UCSD-AML1 (cell line): ENCODE measurements around the gene IRAK2.
"Not testable (repeated sequence)": the region's sequence is repeated elsewhere in the genome, so short reads cannot be mapped to it uniquely, and the experiment has no call there.

Experiments used
- DNase-seq: peaks from one replicate; lab custom pipeline; 2025; ENCODE audit not compliant: unreplicated experiment; lab: John Stamatoyannopoulos, UW

Gene IRAK2

DNA sequence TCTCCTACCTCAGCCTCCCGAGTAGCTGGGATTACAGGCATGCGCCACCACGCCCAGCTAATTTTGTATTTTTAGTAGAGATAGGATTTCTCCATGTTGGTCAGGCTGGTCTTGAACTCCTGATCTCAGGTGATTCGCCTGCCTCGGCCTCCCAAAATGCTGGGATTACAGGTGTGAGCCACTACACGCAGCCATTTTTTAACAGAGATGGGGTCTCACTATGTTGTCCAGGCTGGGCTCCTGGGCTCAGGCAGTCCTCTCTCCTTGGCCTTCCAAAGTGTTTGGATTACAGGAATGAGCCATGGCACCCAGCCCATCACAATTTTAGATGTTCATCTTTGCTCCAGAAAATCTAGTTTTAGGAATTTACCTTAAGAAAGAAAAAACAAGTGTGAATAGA, 6.2 kb upstream of the IRAK2 start:
- DNase-seq: not testable (repeated sequence)

DNA sequence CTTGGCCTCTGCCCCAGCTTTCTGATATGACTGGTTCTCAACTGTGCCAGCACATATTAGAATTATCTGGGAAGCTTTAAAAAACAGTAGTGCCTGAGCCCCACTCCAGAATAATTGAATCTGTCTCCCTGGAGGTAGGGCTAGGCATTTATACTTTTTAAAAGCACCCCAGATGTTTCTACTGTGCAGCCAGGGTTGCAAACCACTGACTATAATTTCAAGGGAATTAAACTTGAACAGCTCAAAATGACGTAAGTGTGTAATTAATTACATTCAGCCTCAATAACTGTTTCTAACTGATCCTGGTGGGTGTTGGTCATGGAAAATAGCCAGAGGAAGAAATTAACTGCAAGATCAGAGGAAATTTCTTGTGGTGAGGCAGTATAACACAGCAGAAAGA, 4.4 kb upstream of the IRAK2 start:
- no peak for DNase-seq

DNA sequence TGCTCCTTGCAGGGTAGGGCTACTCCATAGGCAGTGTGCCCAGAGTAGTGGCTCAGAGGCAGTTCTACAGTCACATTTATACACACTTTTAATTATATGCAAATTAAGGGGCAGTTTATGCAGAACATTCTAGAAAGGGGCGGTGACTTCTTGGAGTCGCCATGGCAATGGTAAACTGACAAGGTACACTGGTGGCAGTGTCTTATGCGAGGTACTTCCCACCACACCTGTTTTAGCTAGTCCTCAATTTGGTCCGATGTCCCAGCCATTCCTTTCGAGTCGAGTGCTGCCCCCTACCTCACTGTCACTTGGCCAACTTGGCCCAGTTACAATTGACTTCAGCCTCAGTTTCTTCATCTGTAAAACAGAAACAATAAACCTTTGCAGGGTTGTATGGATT, 3.8 kb upstream of the IRAK2 start:
- DNase-seq: no peak

DNA sequence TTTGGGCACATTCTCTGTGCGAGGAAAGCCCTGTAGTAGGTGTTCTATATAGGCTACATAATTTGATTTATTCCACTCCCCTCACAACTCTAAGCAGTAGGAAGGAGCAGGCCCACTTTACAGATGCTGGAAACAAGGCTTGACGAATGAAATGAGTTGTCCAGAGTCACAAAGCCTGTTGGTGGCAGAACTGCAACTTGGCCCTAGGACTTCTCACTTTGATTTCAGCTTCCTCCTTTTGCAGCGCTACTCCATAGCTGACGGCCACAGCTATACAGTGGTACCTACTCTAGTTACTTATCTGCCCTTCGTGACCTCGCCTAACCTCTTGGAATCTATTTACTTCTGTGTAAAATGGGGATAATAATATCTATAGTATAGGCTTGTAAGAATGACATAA, 2.5 kb upstream of the IRAK2 start:
- DNase-seq: no peak

DNA sequence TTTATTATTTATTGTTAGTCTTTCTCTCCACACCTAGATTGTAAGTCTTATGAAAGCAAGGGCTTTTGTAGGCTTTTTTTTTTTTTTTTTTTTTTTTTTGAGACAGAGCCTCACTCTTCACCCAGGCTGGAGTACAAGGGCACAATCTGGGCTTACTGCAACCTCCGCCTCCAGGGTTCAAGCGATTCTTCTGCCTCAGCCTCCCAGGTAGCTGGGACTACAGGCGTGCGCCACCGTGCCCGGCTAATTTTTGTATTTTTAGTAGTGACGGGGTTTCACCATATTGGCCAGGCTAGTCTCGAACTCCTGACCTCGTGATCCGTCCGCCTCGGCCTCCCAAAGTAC, 546 bp upstream of the IRAK2 start:
- DNase-seq: not testable (repeated sequence)

DNA sequence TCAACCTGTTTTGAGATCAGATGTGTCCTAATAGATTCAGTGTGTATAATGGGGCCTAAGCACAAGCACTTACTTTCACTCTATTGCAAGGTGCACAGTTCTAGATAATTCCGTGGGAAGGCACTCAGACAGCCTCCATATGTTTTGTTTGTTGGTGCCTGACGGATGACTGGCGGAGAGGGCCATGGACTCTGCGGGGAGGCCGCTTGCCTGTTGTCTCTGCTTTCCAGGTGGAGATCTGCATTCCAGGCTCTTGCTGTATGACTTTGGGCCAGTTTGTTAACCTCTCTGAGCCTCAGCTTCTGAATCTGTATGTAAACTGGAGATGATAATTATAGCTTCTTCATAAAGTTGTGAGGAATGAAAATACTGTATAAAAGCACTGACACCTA, 1.5 kb downstream of the IRAK2 start:
- DNase-seq: no peak

DNA sequence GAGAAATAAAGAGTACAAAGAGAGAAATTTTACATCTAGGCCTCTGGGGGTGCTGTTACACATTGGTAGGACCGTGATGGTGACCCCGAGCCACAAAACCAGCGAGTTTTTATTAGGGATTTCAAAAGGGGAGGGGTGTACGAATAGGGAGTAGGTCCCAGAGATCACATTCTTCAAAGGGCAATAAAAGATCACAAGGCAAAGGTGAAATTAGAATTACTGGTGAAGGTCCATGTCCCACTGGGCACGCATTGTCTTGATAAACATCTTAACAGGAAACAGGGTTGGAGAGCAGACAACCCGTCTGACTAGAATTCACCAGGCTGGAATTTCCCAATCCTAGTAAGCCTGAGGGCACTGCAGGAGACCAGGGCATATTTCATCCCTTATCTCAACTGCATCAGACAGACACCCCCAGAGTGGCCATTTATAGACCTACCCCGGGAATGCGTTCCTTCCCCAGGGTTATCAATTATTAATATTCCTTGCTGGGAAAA, 4.3 kb downstream of the IRAK2 start:
- no peak for DNase-seq

DNA sequence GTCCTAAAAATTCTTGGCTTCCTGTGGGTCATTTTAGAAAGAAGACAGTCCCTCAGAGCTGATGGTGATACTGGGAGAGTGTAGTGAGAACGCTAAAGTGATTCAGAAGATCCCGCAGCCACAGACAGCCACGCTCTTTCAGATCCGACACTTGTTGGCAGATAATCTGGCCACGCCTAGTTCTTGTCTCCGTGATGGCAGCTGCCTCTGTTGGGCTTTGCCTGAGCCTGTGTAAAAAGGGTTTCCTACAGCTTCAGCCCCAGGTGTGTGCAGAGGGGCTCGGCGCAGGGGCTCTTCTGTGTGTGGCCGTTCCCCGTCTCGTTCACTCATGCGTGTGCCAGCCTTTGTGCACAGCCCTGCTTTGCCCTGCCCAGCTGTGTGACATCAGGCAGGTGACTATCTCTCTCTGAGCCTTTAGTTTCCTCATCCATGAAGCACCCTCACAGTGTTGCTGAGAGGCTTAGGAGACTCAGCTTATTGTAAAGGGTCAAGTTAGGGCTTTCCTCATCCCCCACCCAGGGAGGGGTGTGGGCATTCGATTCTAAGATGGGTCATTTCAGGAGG, 6.3 kb downstream of the IRAK2 start:
- DNase-seq: no peak

DNA sequence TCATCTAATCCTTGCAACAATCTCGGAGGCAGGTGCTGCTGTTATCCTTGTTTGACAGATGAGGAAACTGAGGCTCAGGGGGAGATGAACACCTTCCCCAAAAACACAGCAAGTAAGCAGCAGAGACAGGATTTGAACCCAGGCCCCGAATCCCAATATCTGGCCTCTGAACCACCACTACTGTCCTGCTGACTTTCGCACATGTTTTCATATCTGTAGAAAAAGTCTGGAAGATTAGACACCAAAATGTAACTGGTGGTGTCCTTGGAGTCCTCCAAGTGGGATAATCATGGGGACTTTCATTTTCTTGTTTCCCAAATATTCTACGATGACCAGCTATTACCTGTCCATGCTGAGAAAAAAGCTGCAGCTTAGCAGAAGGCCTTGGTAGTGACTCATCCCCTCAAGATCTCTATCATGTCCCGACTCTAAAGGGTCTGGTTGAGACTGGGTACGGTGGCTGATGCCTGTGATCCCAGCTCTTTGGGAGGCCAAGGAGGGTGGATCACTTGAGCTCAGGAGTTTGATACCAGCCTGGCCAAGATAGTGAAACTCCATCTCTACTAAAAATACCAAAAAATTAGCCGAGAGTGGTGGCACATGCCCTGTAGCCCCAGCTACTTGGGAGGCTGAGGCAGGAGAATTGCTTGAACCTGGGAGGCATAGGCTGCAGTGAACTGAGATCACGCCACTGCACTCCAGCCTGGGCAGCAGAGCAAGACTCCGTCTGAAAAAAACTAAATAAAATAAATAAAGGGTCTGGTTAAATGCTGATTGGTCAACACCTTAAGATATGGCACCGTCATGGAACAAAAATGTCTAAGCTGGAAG, 8.6 kb downstream of the IRAK2 start:
- DNase-seq: no peak

DNA sequence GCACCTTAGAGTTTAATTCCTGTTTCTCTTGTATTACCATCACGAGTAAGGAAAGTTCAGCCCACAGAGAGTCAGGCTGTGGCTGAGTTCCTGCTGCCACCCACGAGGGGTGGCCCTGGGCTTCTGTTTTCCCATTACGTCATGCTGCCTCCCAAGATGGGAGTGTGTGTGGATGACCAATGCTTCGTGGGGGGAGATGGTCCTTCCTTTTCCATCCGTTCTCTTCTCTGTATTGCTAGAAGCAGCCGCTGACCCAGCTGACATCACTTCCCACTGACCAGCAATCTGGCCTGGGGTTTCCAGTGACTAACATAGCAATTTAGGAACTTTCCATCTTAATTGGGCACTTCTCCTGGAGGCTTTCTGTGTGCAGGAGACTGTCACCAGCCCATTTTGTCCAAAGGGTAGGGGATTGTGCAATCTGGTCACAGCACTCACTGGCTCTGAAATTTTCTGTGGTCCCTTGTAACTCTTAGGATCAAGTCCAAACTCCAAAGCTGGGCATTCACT, 9.3 kb downstream of the IRAK2 start:
- peak; percentile 68 for DNase-seq

DNA sequence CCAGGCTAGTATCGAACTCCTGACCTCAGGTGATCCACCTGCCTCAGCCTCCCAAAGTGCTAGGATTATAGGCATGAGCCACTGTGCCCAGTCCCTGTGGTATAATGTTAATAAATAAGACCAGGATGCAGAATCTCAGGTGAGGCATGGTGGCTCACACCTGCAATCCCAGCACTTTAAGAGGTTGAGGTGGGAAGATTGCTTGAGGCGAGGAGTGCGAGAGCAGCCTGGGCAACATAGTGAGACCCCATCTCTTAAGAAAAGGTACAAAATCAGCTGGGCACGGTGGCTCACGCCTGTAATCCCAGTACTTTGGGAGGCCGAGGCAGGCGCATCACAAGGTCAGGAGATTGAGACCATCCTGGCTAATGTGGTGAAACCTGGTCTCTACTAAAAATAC, 10.6 kb downstream of the IRAK2 start:
- DNase-seq: not testable (repeated sequence)

DNA sequence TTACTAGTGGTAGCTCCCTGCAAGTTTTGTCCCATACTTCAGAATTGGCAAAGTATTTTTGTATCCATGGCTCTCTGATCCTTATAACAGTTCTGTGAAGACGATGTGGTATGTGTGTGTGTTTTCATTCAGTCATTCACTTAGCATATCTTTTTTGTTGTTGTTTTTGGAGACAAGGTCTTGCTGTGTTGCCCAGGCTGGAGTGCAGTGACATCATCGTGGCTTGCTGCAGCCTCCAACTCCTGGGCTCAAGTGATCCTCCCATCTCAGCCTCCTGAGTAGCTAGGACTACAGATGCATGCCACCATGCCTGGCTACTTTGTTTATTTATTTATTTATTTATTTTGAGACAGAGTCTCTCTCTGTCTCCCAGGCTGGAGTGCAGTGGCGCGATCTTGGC, 11.4 kb downstream of the IRAK2 start:
- DNase-seq: not testable (repeated sequence)

DNA sequence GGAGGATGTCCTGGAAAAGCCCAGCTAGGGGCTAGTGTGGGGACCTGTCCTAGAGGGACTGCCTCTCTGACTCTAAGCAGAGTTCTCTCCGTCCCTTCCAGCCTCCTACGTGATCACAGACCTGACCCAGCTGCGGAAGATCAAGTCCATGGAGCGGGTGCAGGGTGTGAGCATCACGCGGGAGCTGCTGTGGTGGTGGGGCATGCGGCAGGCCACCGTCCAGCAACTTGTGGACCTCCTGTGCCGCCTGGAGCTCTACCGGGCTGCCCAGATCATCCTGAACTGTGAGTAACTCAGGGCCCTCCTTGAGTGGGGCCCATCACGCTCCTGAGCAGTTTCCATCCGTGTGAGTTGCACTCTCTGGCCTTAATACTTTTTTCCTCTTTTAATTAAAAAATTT, 13.0 kb downstream of the IRAK2 start:
- DNase-seq: no peak

DNA sequence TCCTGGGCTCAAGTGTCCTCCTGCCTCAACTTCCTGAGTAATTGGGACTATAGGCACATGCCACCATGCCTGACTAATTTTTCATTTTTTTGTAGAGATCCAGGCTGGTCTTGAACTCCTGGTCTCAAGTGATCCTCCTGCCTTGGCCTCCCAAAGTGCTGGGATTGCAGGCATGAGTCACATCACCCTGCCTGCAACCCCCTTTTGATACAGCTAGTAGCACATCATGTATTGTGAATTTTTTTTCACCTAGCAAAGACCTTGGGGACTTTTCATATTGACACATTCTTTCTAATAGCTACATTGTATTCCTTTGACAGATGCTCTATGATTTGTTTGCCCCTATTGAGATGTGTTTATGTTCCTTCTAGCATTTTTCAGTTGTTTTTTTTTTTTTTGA, 14.2 kb downstream of the IRAK2 start:
- DNase-seq: no peak

DNA sequence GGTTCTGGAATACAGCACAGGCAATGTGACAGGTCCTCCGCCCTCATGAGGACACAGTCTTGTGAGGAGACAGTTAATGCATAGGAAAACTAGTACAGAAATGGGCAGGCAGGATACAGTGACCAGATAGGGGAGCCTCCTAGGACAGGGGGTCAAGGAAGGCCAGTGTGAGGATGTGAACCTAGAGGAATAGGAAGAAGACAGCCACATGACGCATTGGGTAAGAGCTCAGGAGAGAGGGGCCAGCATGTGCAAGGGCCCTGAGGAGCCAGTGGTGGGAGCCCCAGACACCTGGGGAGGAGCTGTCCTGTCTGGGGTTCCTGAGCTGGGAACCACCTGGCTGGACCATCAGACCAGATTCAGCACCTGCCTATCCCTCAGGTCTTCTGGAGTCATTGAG, 15.6 kb downstream of the IRAK2 start:
- no peak for DNase-seq

DNA sequence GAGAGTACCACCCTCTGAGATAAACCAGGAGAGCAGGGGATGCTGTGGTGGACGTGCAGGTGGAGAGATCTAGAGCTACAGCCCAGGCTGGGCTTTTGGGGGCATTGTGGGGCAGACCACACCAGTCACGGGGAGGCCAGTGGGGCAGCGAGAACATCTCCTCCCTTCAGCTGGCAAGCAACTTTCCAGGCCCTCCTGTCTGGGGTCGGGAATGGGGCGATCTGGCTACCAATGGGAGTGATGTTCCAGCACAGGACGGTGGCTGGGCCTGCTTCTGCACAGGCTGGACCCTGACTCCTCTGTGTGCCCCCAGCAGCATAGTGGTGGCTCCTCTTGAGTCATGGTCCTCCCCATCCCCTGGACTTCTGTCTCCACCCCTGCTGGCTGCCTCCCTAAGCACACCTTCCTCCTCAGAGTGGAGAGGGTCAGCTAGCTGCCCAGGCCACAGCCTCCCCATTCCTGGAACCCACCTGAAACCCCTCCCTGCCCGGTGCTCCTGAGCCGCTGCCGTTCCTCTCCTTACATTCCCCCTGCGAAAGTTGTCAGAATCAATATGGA, 16.1 kb downstream of the IRAK2 start:
- no peak for DNase-seq

DNA sequence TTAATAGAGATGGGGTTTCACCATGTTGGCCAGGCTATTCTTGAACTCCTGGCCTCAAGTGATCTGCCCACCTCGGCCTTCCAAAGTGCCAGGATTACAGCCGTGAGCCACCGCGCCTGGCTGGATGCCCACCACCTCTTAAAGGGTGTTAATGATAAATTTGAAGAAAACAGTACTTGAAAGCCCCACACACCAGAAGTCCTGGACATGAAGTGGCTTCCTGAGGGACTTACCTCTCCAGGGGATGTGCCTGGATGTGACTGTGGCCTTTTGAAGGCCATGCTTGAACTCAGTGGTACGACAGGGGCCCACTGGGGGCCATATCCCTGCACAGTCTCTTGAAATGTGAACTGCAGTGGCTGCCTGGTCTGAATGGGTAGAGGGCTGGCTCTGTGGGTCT, 18.2 kb downstream of the IRAK2 start:
- DNase-seq: no peak

DNA sequence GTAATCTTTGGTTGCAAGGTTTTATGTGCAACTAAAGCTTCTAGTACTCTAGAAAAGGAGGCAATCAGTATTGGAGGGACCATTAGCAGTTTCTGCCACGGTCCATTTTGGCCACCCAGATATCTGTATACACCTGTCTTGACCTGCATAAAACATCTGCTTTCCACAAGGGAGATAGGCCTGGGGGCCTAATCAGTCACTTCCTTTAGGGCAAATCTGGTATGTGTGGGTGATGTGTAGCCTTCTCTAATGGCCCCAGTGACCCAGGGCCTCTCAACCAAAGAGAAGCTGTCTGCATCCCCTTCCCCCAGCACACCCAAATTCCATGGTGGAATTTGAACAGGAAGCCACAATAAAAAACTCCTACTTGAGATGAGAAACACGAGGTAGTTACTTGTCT, 19.5 kb downstream of the IRAK2 start:
- no peak for DNase-seq

DNA sequence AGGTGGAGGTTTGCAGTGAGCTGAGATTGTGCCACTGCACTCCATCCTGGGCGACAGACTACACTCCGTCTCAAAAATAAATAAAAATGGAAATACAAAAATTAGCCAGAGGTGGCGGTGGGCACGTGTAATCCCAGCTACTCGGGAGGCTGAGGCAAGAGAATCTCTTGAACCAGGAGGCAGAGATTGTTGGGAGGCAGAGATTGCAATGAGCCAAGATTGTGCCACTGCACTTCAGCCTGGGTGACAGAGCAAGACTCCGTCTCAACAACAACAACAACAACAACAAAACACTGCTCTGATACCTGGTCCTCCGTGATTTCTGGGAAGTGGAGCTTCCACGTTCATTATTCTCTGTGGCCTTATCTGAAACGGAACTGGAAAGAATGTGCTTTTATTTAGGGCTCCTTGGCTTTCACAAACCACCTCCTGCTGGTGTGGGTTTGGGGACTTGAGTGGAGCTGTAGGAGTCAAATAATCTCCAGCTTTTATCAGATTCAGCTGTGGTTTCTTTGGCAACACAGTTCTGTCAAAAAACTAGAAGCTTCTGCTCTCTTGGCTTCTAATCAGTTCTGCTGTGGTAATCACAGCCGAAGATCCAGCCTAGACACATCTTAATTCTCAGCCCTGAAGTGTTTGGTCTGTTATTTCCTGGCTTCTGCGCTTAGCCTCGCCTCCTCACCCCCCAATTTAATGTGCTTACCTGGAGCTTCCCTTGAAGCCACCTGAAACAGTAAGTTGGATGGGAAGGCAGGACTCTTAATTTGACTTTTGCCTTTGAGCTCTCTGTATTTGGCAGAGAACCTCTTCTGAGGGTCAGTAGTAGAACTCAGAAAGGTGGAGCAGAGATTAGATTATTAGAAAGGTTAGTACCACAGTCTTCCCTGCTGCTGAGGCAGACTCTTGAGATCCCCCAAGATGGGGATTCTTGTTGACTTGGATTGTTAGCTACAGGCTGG, 21.4 kb downstream of the IRAK2 start:
- no peak for DNase-seq

DNA sequence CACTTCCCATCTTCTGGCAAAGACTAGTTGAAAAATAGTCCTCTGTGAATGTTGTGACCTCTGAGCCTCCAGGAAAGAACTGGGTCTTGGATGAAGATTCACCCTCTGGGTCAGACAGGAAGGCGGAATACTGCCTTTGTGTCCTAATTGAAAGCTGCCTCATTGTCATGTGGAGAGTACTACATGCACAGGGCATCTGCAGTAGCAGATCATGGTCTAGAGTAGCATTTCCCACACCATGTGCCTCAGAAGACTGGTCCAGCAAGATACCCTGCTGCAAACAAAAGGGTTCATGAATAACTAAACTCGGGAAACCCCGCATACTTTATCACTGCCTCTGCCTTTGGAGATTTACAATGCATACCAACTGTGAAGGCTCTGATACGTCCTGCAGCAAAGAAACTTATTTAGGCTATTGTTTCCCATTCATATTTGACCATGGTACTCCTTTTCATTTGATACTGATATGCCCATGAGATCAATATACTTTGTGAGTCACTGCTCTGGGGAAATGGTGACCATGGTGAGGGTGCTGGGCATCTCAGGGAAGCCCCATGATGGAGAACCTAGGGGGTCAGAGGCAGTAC, 22.7 kb downstream of the IRAK2 start:
- DNase-seq: no peak

DNA sequence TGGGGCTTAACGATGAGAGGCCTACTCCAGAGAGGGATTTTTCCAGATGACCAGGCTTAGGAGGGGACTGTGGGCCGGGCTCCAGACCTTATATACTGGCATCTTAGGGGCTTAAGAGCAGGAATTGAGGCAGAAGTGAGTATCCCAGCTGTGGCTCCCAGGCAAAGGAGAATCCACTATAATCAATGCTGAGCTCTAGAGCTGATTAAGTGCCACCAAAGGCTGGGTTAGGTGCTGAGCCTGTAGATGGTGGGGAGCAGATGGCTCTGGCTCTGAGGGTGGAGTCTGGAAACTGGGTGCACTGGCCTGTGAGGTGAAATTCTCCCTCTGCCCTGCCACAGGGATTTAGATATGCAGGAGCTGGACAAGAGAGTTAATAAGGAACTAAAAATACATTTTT, 23.2 kb downstream of the IRAK2 start:
- no peak for DNase-seq
